ENCODE results near the gene SNCB.
"Not testable (repeated sequence)": the region's sequence is repeated elsewhere in the genome, so short reads cannot be mapped to it uniquely, and the experiment has no call there.

Gene SNCB

GRCh38 chr5:176596689-176597416, 33.5 kb downstream of the SNCB start:
- DNase-seq: peak; percentile 49

GRCh38 chr5:176596069-176596644, 34.2 kb downstream of the SNCB start:
- DNase-seq: no peak

- DNase-seq: no peak
Measured at GRCh38 chr5:176595386-176595943, 34.9 kb downstream of the SNCB start.

DNA sequence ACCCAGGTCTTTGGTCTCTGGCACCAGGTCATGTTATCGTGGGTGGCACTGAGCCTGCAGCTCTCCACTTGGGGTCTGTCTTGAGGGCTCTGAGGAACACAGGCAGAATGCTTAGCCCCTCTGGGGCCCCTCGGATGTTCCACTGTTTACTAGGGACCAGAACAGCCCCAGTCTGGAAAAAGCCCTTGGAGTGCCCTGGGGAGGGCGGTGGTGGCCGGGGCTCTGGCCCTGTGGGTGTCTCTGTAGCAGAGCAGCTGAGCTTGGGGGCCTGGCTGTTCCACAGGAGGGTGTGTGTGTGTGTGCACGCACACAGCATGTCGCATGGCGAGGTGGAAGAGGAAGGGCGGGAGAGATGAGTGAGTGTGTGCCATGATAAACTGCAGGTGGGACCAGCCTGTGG, 35.8 kb downstream of the SNCB start:
- no peak for DNase-seq

GRCh38 chr5:176593273-176593869, 37.0 kb downstream of the SNCB start:
- DNase-seq: no peak

- no peak for DNase-seq
Measured at GRCh38 chr5:176592573-176592972, 37.8 kb downstream of the SNCB start.

- not testable (repeated sequence) for DNase-seq
Measured at GRCh38 chr5:176591667-176592066, 38.7 kb downstream of the SNCB start.

GRCh38 chr5:176590035-176590717, 40.2 kb downstream of the SNCB start:
- DNase-seq: no peak

GRCh38 chr5:176589039-176589769, 41.1 kb downstream of the SNCB start:
- DNase-seq: no peak

- DNase-seq: no peak
Measured at GRCh38 chr5:176588297-176588696, 42.0 kb downstream of the SNCB start.

DNA sequence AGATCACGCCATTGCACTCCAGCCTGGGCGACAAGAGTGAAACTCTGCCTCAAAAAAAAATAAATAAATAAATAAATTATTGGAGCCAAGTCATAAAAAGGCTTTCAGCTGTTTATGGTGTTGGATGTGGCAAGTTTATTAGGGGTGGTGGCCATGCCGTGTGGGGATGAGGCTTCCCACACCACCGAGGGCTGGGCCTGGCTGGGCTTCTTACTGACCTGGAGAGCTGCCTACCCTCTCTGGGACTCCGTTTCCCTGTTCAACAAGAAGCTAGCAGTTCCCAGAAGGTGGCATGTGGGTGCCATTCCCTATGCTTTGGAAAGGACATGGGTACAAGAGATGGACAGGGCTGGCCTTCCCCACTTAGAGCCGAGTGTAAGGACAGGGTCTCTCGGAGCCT, 42.9 kb downstream of the SNCB start:
- DNase-seq: no peak

DNA sequence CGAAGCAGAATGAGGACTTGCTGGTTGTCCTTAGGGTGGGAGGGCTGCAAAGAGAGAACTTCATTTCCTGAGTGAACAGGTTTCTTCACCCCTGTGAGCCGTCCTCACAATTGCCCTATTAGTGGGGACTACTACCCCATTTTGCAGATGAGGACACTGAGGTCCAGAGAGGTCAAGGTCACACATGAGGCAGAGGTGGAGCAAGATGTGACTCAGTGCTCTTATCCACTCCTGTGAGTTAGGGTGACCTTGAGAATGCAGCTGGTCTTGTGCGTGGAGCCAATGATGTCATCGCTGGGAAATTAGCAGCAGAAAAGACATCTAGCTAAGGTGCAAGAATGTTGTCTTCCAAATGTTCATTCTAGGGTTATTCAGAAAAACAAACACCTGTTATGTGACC, 47.3 kb downstream of the SNCB start:
- no peak for DNase-seq

DNA sequence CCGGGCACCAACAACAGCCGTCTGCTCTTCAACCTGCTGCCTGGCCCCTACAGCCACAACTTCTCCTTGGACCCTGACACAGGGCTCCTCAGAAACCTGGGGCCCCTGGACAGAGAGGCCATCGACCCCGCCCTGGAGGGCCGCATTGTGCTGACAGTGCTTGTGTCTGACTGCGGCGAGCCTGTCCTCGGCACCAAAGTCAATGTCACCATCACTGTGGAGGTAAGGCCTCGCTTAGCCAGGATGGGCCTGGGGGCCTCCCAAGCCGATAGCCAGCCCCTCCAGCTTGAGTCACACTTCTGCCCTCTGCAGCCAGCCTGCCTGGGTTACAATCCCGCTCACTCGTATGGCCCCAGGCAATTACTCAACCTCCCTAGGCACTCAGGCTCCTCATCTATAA, 49.0 kb downstream of the SNCB start:
- no peak for DNase-seq

DNA sequence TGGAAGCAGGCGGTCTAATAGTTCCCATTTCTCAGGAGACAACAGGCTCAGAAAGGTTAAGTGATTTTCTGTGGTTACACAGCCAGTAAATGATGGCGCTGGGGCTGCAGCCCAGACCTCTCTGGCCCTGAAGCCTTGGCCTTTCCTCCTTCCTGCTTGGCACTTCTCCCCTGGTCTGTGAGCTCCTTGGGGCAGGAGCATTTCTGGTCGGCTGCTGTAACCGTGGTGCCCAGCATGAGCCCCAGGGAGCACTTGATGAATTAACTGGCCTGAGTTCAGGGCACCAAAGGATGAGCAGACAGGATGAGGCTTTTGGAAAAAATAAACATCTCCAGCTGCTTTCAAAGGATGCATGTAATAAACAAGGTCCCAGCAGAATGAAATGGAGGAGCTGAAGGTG, 51.0 kb downstream of the SNCB start:
- no peak for DNase-seq

- peak; percentile 21 for DNase-seq
Measured at GRCh38 chr5:176578391-176578808, 51.9 kb downstream of the SNCB start.

- DNase-seq: no peak
Measured at GRCh38 chr5:176577312-176578176, 52.8 kb downstream of the SNCB start.

DNA sequence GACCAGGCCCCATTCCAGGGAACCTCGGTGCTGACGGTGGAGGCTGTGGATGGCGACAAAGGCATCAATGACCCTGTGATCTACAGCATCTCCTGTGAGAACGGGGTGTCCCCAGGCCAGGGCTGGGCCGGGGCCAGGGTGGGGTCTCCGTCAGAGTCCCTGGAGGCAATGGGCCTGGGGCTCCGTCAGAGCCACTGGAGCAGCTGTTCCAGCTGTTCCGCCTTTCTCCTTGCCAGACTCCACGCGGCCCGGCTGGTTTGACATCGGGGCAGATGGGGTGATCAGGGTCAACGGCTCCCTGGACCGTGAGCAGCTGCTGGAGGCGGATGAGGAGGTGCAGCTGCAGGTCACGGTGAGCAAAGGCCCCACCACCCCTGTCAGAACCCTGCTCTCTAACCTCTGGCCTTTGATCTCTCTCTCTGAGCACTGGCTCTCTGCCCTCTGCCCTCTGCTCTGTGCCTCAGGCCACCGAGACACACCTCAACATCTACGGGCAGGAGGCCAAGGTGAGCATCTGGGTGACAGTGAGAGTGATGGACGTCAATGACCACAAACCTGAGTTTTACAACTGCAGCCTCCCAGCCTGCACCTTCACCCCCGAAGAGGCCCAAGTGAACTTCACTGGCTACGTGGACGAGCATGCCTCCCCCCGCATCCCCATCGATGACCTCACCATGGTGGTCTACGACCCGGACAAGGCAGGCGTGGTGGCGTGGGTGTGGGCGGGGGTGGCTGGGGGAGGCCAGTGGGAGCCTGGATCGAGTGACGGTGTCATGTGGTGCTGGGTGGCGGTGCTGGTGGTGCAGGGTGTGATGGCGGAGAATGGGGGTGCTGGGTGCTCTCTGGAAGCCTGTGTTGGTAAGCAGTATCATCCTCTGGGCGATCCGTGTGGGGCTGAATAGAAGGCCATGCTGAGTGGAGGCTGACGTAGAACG, 54.6 kb downstream of the SNCB start:
- no peak for DNase-seq

DNA sequence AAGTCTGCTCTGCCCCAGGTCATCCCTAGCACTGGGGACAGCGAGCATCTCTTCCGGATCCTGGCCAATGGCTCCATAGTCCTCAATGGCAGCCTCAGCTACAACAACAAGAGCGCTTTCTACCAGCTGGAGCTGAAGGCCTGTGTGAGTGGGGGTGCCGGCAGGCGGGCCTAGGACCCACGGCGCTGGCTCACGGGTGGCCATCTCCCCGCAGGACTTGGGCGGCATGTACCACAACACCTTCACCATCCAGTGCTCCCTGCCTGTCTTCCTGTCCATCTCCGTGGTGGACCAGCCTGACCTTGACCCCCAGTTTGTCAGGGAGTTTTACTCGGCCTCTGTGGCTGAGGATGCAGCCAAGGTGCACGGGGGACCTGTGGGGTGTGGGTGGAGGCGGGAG, 55.3 kb downstream of the SNCB start:
- no peak for DNase-seq

DNA sequence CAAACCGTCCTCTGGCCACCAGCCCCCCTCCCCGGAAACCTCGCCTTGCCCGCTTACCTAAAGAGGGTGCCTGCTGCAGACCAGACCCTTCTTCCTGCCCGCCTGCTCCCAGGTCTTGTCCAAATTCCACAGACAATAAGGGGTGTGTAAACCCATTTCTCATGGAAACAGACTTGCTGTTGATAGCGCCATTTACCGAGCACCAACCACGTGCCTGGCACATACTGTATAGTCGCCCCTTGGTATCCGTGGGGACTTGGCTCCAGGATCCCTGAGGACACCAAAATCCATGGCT, 56.1 kb downstream of the SNCB start:
- DNase-seq: no peak

GRCh38 chr5:176573564-176574296, 56.6 kb downstream of the SNCB start:
- peak; percentile 75 for DNase-seq

Data from effector CD4-positive, alpha-beta T cell (primary cell).